GM10847 (cell line): ENCODE data around the gene ALG8.

Experiments
- POLR2A ChIP-seq: IDR thresholded peaks from 2 replicates; pipeline ENCODE4 v1.6.1; 2011; ENCODE audit not compliant: insufficient read length; ENCODE audit errors: extremely low read depth

ALG8 gene

GRCh38 chr11:78083021-78083420, 56.4 kb downstream of the ALG8 start:
- TF ChIP-seq POLR2A = no peak

GRCh38 chr11:78082146-78082545, 57.3 kb downstream of the ALG8 start:
- TF ChIP-seq POLR2A = no peak

DNA sequence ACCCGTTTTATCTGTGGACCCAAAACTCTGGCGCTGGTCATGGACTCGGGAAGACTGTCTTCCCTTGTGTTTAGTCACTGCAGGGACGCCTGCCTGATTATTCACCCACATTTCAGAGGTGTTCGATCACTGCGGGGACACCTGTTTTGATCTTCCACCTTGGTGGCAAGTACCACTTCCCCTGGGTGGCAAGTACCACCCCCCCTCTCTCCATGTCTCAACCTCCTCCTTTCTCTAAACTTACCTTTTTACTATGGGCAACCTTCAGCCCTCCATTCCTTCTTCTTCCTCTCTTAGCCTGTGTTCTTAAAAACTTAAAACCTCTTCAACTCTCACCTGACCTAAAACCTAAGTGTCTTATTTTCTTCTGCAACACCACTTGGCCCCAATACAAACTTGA, 57.8 kb downstream of the ALG8 start:
- no peak for TF ChIP-seq POLR2A

DNA sequence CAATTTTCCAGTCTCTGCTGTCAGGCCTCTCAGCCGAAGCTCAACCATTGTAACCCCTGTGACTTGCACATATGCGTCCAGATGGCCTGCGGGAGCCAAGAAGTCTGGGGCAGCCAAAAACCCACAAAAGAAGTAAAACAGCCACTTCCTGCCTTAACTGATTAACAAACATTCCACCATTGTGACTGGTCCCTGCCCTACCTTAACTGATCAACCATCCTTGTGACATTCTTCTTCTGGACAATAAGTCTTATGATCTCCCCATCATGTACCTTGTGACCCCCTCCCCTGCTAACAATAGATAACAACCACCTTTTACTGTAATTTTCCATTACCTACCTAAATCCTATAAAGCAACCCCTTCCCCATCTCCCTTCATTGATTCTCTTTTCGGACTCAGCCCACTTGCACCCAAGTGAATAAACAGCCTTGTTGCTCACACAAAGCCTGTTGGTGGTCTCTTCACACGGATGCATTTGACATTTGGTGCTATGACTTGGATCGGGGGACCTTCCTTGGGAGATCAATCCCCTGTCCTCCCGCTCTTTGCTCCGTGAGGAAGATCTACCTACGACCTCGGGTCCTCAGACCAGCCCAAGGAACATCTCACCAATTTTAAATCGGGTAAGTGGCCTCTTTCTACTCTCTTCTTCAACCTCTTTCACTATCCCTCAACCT, 58.5 kb downstream of the ALG8 start:
- TF ChIP-seq POLR2A = no peak

GRCh38 chr11:78080084-78080817, 59.2 kb downstream of the ALG8 start:
- no peak for TF ChIP-seq POLR2A

GRCh38 chr11:78079232-78080083, 60.0 kb downstream of the ALG8 start, which contains the start of gene NDUFC2:
Gene NDUFC2 (minus strand): TSS chr11:78079862. CDS start chr11:78079744, 118 bp downstream.
- peak; percentile 73 for TF ChIP-seq POLR2A

- no peak for TF ChIP-seq POLR2A
These were observed 60.9 kb downstream of the ALG8 start for GRCh38 chr11:78078218-78079167.

DNA sequence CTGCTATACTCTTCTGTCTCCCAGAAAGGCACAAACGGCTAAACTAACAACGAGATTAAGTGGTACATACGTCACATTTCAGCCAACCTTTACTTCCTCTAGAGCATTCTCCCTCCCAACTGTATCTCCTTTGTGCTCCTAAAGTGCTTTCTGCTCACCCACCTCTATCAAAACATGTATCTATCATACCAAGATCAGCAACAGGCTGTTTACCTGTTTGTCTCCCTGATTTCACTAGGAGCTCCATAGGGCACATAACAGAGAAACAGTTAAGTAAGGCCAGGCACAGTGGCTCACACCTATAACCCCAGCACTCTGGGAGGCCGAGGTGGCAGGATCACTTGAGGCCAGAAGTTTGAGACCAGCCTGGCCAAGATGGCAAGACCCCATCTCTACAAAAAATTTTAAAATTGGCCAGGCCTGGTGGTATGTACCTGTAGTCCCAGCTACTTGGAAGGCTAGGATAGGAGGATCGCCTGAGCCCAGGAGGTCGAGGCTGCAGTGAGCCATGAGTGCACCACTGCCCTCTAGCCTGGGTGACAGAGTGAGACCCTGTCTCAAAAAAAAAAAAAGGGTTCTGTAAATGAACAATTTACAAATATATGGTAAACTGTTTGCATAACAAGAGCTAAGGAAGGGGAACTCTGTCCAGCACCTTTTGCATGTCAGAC, 62.6 kb downstream of the ALG8 start:
- no peak for TF ChIP-seq POLR2A

GRCh38 chr11:78074756-78075155, 64.7 kb downstream of the ALG8 start:
- TF ChIP-seq POLR2A = no peak

GRCh38 chr11:78072455-78072854, 67.0 kb downstream of the ALG8 start:
- no peak for TF ChIP-seq POLR2A

- no peak for TF ChIP-seq POLR2A
These were observed 67.7 kb downstream of the ALG8 start for GRCh38 chr11:78071717-78072116.

DNA sequence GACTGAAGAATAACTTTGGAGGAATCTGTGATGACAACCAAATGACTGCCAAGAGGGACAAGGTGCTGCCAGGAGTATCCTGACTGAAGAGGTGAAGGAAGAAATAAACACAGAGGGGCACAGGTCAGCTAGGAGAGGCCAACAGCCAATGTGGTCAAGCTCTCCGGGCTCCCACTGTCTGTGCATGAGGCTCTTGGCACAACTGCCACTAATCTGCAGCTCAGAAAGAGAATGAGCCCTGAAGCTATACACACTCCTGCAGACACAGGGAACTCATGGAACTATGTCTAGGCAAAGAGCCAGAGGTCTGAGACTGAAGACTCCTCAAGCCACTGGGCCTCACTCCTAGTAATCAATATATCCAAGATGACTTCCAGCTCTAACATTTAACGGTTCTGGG, 68.8 kb downstream of the ALG8 start:
- TF ChIP-seq POLR2A = no peak

- no peak for TF ChIP-seq POLR2A
These were observed 70.0 kb downstream of the ALG8 start for GRCh38 chr11:78069465-78069864.

- no peak for TF ChIP-seq POLR2A
These were observed 71.7 kb downstream of the ALG8 start for GRCh38 chr11:78067704-78068103.
